HepG2 (cell line): ENCODE measurements around the gene SELENOW. TPM values are rescaled to one million over a fixed set of nuclear protein-coding genes. Genes with fewer than 3 reads are reported as not detected.
"Not testable (repeated sequence)": the region's sequence is repeated elsewhere in the genome, so short reads cannot be mapped to it uniquely, and the experiment has no call there.

ENCODE experiments used
- ATAC-seq: fragments of 200-7000 bp; cut with Tn5 transposase; 3 replicates; pipeline ENCODE4 v1.9.1; 2020; ENCODE audit warnings: mild to moderate bottlenecking, moderate library complexity
- BruUV-seq: library from RNA; stranded (reverse); fragments of 400-500 nt; replicated peaks from 2 replicates; lab custom pipeline; 2021; lab: Mats Ljungman, UMichigan
- CTCF ChIA-PET: fragments of 300-600 bp; formaldehyde crosslinking; extraction: SDS; loops from one replicate; lab custom pipeline; 2021; ENCODE audit warnings: low total read pairs, inconsistent platforms, low intra/inter-chr PET ratio; lab: Yijun Ruan, JAX
- POLR2A ChIA-PET: fragments of 350-600 bp; sonication (Branson Sonifier 250); formaldehyde crosslinking; loops from one replicate; lab custom pipeline; 2020; ENCODE audit warnings: antibody characterized with exemption, inconsistent platforms; lab: Yijun Ruan, JAX
- DNase-seq: peaks from one replicate; pipeline ENCODE4 v3.0.0-alpha.2; 2015; ENCODE audit warnings: low spot score
- FAIRE-seq: peaks from 3 replicates; lab custom pipeline; 2011; peaks lifted over from hg19 to GRCh38; lab: Jason Lieb, UNC
- H2AFZ ChIP-seq: one replicate; pipeline ENCODE4 v1.6.1; 2011; ENCODE audit warnings: low read length, inconsistent platforms
- H3K27ac ChIP-seq: fragments of 300-600 bp; 3 replicates; pipeline ENCODE4 v1.8.0; 2011; ENCODE audit warnings: mixed run types, mild to moderate bottlenecking, mixed read lengths, low read length, inconsistent platforms; ENCODE audit not compliant: insufficient read depth; ENCODE audit errors: extremely low read length
- H3K27me3 ChIP-seq, 2 experiments: fragments of 200-600 bp in 1 of 2; 2 replicates in 1 of 2; 3 replicates in 1 of 2; pipeline versions ENCODE4 v1.6.0 to v1.8.0; 2011; ENCODE audit warnings: low read length in 2 of 2, mild to moderate bottlenecking in 2 of 2, moderate library complexity in 2 of 2, inconsistent platforms in 1 of 2; ENCODE audit not compliant: insufficient read depth in 2 of 2, control insufficient read depth in 1 of 2
- H3K36me3 ChIP-seq, 2 experiments: fragments of 200-600 bp in 1 of 2; replicated peaks in 1 of 2; 2 replicates in 1 of 2; 3 replicates in 1 of 2; pipeline versions ENCODE4 v1.5.1 to v1.8.0; 2011; ENCODE audit warnings: low read length in 2 of 2, inconsistent platforms in 1 of 2; ENCODE audit not compliant: insufficient read depth in 2 of 2, control insufficient read depth in 1 of 2
- H3K4me1 ChIP-seq: 2 replicates; pipeline ENCODE4 v1.5.1; 2012; ENCODE audit warnings: low read length, inconsistent platforms; ENCODE audit not compliant: insufficient read depth
- H3K4me2 ChIP-seq: 2 replicates; pipeline ENCODE4 v1.6.0; 2011; ENCODE audit warnings: low read depth, low read length, inconsistent platforms
- H3K4me3 ChIP-seq, 3 experiments: fragments of 200-600 bp in 1 of 3; sonication (generic), shearing (Covaris generic) in 1 of 3; replicated peaks in 1 of 3; 2 replicates each; pipeline ENCODE4 v1.5.1; 2011 to 2016; ENCODE audit warnings: low read length in 3 of 3, inconsistent platforms in 2 of 3, low read depth in 2 of 3, mild to moderate bottlenecking in 2 of 3, control low read depth in 1 of 3, mixed read lengths in 1 of 3; ENCODE audit not compliant: insufficient read depth in 1 of 3
- H3K79me2 ChIP-seq: one replicate; pipeline ENCODE4 v1.6.1; 2011; ENCODE audit warnings: low read length, inconsistent platforms; ENCODE audit not compliant: insufficient read depth
- H3K9ac ChIP-seq: 2 replicates; pipeline ENCODE4 v1.6.0; 2011; ENCODE audit warnings: mild to moderate bottlenecking, low read depth, low read length, inconsistent platforms; ENCODE audit not compliant: insufficient read depth
- H3K9me3 ChIP-seq: 2 replicates; pipeline ENCODE4 v1.5.1; 2012; ENCODE audit warnings: mild to moderate bottlenecking, low read length
- H4K20me1 ChIP-seq: 2 replicates; pipeline ENCODE4 v1.6.0; 2011; ENCODE audit warnings: inconsistent platforms, mild to moderate bottlenecking, low read length, moderate library complexity; ENCODE audit not compliant: insufficient read depth
- FOXM1 ChIP-seq: sonication (generic); formaldehyde crosslinking; IDR thresholded peaks from 2 replicates; pipeline ENCODE4 v1.5.0; 2020; ENCODE audit warnings: missing genetic modification reagents
- HNRNPK ChIP-seq: fragments of 200-400 bp; formaldehyde crosslinking; IDR thresholded peaks from 2 replicates; pipeline ENCODE4 v1.6.1; 2018; ENCODE audit warnings: low read length, low read depth, moderate library complexity, mild to moderate bottlenecking; ENCODE audit not compliant: poor library complexity, severe bottlenecking
- ZNF282 ChIP-seq: fragments of 450-650 bp; IDR thresholded peaks from 2 replicates; pipeline ENCODE4 v1.6.1; 2018; ENCODE audit not compliant: partially characterized antibody
- ZNF30 ChIP-seq: sonication (generic); formaldehyde crosslinking; IDR thresholded peaks from 2 replicates; pipeline ENCODE4 v1.5.0; 2020; ENCODE audit warnings: mild to moderate bottlenecking, missing genetic modification reagents
- ZNF614 ChIP-seq: IDR thresholded peaks from 2 replicates; pipeline ENCODE4 v1.6.1; 2018; ENCODE audit warnings: missing biosample characterization, missing genetic modification reagents, inconsistent platforms, borderline replicate concordance
- ZNF777 ChIP-seq: sonication (generic); formaldehyde crosslinking; IDR thresholded peaks from 2 replicates; pipeline ENCODE4 v1.4.0; 2020; ENCODE audit warnings: missing genetic modification reagents
- WGBS: methylation state at CpG from one replicate; pipeline ENCODE4 v1.1.6; 2017; ENCODE audit warnings: low lambda C conversion rate; 5-methylcytosine and 5-hydroxymethylcytosine counted together
- in situ Hi-C: cut with HindIII; loops from 2 replicates; pipeline ENCODE4 v1.10.0; 2017; ENCODE audit warnings: low pct_unique_long_range_greater_than_20kb; ENCODE audit not compliant: extremely low pct_ligation_motif_present
- intact Hi-C: fragments of 100-400 bp; cut with micrococcal nuclease; formaldehyde crosslinking; loops from one replicate; pipeline ENCODE4 v1.10.0; 2022; ENCODE audit not compliant: unreplicated experiment
- polyA plus RNA-seq, 8 experiments: library from polyadenylated mRNA; depleted of rRNA in 3 of 8; stranded (reverse) in 7 of 8; unstranded in 1 of 8; fragments of >200 nt; fragmentation: Illumina TruSeq in 4 of 8; extraction: Trizol in 4 of 8; gene quantifications; 2 replicates each; pipeline versions ENCODE4 v1.2.1 to v1.2.3, GENCODE V29; 2011 to 2016; ENCODE audit warnings: low read depth in 4 of 8, missing spikeins in 1 of 8, mixed read lengths in 1 of 8; ENCODE audit not compliant: insufficient read depth in 1 of 8
- total RNA-seq, 5 experiments: library from RNA; depleted of rRNA; stranded (reverse); fragments of >200 nt; fragmentation: Illumina TruSeq; extraction: Trizol; gene quantifications; 2 replicates each; pipeline ENCODE4 v1.2.3, GENCODE V29; 2016; ENCODE audit warnings: low read depth in 1 of 5
- TF ChIP-seq, protein P1 (sequence below): sonication (generic); formaldehyde crosslinking; IDR thresholded peaks from 2 replicates; pipeline ENCODE4 v1.4.0; 2020; ENCODE audit warnings: low read depth, mild to moderate bottlenecking, missing genetic modification reagents
- TF ChIP-seq, protein P2 (sequence below): sonication (generic); formaldehyde crosslinking; IDR thresholded peaks from 2 replicates; pipeline ENCODE4 v1.4.0; 2020; ENCODE audit warnings: missing genetic modification reagents
- TF ChIP-seq, protein P3 (sequence below): sonication (generic); formaldehyde crosslinking; conservative IDR thresholded peaks from 2 replicates; pipeline ENCODE4 v1.4.0; 2020; ENCODE audit warnings: missing genetic modification reagents

The SELENOW gene
- total and polyA plus RNA-seq, 2 of the 13 experiments (the other 11 are each of a cell fraction or from before 2014, with no cell fraction given) = 50.3 to 64.7 TPM

DNA sequence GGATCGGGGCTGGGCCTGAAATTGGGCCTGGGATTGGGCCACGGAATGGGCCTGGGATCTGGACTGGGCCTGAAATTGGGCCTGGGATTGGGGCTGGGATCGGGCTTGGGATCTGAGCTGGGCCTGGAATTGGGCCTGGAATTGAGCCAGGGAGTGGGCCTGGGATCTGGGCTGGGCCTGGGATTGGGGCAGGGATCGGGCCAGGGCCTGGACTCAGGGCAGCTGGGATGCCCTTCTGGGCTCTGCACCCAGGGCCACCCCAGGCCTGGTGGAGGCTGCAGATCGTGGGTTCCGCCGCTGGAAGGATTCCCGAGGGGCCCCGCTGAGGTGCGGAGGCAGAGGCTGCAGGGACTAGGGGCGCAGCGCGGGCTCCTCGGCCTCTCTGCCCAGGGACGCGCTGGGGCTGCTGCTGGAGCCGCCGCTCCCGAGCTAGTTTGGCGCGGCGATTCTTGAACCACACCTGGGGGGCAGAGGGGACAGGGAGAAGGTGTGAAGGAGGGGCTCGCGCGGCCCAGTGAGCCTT, 24.1 kb downstream of the SELENOW start:
- Histone ChIP-seq H3K36me3 (no peaks in the 10 kb centered on the region), H3K79me2 (no peaks in the 10 kb centered on the region), H4K20me1 (no peaks in the 10 kb centered on the region), H3K4me3 (no peak overlapping the region), H3K9ac (no peak overlapping the region), H3K27ac (no peak overlapping the region)
- in situ Hi-C loops = no loop called here
- ATAC-seq (no peak), DNase-seq (no peak)
- BruUV-seq = no TSS peak
- WGBS = 88% methylated on average over 11 of the region's 25 CpGs
- CTCF ChIA-PET = no interaction called here
- TF ChIP-seq HNRNPK (no peak), ZNF30 (CRISPR knock-in tag) (no peak), ZNF614 (no peak), FOXM1 (CRISPR knock-in tag) (no peak), ZNF777 (CRISPR knock-in tag) (no peak), ZNF282 (no peak)
- TF ChIP-seq, protein P1, sequence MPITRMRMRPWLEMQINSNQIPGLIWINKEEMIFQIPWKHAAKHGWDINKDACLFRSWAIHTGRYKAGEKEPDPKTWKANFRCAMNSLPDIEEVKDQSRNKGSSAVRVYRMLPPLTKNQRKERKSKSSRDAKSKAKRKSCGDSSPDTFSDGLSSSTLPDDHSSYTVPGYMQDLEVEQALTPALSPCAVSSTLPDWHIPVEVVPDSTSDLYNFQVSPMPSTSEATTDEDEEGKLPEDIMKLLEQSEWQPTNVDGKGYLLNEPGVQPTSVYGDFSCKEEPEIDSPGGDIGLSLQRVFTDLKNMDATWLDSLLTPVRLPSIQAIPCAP (CRISPR knock-in tag) = no peak
- TF ChIP-seq, protein P2, sequence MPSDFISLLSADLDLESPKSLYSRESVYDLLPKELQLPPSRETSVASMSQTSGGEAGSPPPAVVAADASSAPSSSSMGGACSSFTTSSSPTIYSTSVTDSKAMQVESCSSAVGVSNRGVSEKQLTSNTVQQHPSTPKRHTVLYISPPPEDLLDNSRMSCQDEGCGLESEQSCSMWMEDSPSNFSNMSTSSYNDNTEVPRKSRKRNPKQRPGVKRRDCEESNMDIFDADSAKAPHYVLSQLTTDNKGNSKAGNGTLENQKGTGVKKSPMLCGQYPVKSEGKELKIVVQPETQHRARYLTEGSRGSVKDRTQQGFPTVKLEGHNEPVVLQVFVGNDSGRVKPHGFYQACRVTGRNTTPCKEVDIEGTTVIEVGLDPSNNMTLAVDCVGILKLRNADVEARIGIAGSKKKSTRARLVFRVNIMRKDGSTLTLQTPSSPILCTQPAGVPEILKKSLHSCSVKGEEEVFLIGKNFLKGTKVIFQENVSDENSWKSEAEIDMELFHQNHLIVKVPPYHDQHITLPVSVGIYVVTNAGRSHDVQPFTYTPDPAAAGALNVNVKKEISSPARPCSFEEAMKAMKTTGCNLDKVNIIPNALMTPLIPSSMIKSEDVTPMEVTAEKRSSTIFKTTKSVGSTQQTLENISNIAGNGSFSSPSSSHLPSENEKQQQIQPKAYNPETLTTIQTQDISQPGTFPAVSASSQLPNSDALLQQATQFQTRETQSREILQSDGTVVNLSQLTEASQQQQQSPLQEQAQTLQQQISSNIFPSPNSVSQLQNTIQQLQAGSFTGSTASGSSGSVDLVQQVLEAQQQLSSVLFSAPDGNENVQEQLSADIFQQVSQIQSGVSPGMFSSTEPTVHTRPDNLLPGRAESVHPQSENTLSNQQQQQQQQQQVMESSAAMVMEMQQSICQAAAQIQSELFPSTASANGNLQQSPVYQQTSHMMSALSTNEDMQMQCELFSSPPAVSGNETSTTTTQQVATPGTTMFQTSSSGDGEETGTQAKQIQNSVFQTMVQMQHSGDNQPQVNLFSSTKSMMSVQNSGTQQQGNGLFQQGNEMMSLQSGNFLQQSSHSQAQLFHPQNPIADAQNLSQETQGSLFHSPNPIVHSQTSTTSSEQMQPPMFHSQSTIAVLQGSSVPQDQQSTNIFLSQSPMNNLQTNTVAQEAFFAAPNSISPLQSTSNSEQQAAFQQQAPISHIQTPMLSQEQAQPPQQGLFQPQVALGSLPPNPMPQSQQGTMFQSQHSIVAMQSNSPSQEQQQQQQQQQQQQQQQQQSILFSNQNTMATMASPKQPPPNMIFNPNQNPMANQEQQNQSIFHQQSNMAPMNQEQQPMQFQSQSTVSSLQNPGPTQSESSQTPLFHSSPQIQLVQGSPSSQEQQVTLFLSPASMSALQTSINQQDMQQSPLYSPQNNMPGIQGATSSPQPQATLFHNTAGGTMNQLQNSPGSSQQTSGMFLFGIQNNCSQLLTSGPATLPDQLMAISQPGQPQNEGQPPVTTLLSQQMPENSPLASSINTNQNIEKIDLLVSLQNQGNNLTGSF (CRISPR knock-in tag) = no peak
- TF ChIP-seq, protein P3, sequence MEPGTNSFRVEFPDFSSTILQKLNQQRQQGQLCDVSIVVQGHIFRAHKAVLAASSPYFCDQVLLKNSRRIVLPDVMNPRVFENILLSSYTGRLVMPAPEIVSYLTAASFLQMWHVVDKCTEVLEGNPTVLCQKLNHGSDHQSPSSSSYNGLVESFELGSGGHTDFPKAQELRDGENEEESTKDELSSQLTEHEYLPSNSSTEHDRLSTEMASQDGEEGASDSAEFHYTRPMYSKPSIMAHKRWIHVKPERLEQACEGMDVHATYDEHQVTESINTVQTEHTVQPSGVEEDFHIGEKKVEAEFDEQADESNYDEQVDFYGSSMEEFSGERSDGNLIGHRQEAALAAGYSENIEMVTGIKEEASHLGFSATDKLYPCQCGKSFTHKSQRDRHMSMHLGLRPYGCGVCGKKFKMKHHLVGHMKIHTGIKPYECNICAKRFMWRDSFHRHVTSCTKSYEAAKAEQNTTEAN = no peak
- TF ChIP-seq, all 625 proteins: peak for 0
- Histone ChIP-seq H3K4me1 (no peaks in the 10 kb centered on the region), H3K9me3 (no peaks in the 10 kb centered on the region), H3K27me3 (peaks cover 0 to 13% of the 10 kb centered on the region in 2 experiments; a peak in 2 of 5 replicates), H2AFZ (no peak overlapping the region), H3K4me2 (no peak overlapping the region)
- intact Hi-C loops = no loop called here
- FAIRE-seq = no peak
- POLR2A ChIA-PET = interaction anchor here (0.6 kb wide), 1 partner anchor 12 kb away, joined by 3 read pairs; no protein-coding TSS in a partner anchor

DNA sequence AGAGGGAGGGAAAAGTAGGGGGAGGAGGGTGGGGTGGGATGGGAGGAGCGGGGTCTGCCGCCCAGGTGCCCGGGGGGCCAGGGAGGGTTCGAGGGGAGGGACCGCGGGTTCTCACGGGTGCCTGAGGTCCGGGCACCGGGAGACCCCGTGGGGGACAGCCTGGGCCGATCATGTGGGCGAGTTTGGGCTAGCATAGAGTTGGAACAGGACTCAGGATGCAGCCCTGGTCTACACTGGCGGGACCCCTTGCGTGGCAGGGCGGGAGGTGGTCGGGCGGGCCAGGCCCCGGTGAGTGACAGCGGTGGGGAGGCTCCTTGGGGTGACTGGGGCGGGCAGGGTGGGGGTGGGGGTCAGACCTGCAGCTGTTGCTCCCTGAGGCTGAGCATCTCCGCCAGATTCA, 24.6 kb downstream of the SELENOW start:
- DNase-seq, H3K4me3 ChIP-seq, intact Hi-C loops, H3K27ac ChIP-seq, H3K4me2 ChIP-seq, CTCF ChIA-PET, in situ Hi-C loops, H2AFZ ChIP-seq, H3K79me2 ChIP-seq, H3K9me3 ChIP-seq, BruUV-seq, H3K27me3 ChIP-seq, H3K9ac ChIP-seq, FAIRE-seq, H3K36me3 ChIP-seq, H3K4me1 ChIP-seq, H4K20me1 ChIP-seq, POLR2A ChIA-PET: not testable (repeated sequence)
- peak; percentile 31; the same call in 1 of the 3 replicates for ATAC-seq
- WGBS = 40% methylated on average over 4 of the region's 21 CpGs
